Ishikawa (cell line): ENCODE measurements around the gene FLRT3.

Experiments
- EP300 ChIP-seq: IDR thresholded peaks from 2 replicates; pipeline ENCODE4 v1.6.1; 2012; ENCODE audit warnings: borderline replicate concordance
- YY1 ChIP-seq: IDR thresholded peaks from 2 replicates; pipeline ENCODE4 v1.6.1; 2012; ENCODE audit warnings: low read depth

DNA sequence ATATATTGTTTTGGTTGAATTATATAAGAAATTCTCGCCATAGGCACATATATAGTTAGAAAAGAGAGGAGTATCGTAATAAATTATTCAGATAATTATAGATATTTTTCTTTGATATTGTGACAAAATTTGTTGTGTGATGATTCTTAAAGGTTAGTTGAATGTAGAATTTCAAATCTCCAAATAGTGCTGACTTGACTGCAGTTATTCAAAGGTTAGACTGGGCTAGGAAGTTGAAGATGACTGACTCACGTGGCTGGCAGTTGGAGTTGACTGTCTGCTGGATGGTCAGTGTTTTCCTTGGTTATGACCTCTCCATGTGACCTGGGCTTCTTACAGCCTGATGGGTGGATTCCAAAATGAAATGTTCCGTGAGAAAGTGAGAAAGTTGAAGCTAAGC lies 55.3 kb downstream of the FLRT3 start:
- TF ChIP-seq YY1 (no peak), EP300 (no peak)
